H1 (cell line): ENCODE data around the gene MBNL1. TPM values are rescaled to one million over a fixed set of nuclear protein-coding genes. Genes with fewer than 3 reads are reported as not detected.

ENCODE experiments used
- CTCF ChIA-PET: fragments of 300-600 bp; sonication (Branson Sonifier 250); formaldehyde crosslinking; loops from one replicate; lab custom pipeline; 2021; ENCODE audit not compliant: partially characterized antibody; lab: Charles Lee
- POLR2A ChIA-PET: fragments of 300-600 bp; sonication (Branson Sonifier 250); formaldehyde crosslinking; loops from one replicate; lab custom pipeline; 2021; ENCODE audit warnings: inconsistent platforms; ENCODE audit not compliant: partially characterized antibody; lab: Charles Lee
- DNase-seq, 2 experiments: peaks; one replicate each; pipeline versions ENCODE4 v3.0.0 to v3.0.0-alpha.2; 2010 to 2022; ENCODE audit warnings: low spot score in 2 of 2, low read depth in 1 of 2, mixed read lengths in 1 of 2
- FAIRE-seq: peaks from 2 replicates; lab custom pipeline; 2011; peaks lifted over from hg19 to GRCh38; lab: Jason Lieb, UNC
- H2AFZ ChIP-seq: 2 replicates; pipeline ENCODE4 v1.8.1; 2012; ENCODE audit warnings: low read length, inconsistent platforms
- H2AK5ac ChIP-seq: 2 replicates; pipeline ENCODE4 v1.6.1; 2013; ENCODE audit warnings: low read depth, low read length
- H2BK120ac ChIP-seq: replicated peaks from 2 replicates; pipeline ENCODE3; 2013; ENCODE audit warnings: low read depth, low read length, inconsistent platforms
- H2BK12ac ChIP-seq: 2 replicates; pipeline ENCODE4 v1.6.1; 2013; ENCODE audit warnings: low read depth, low read length
- H2BK15ac ChIP-seq: 2 replicates; pipeline ENCODE4 v1.6.1; 2013; ENCODE audit warnings: low read length
- H2BK20ac ChIP-seq: 2 replicates; pipeline ENCODE4 v1.6.1; 2013; ENCODE audit warnings: low read length
- H2BK5ac ChIP-seq: 2 replicates; pipeline ENCODE4 v1.6.1; 2013; ENCODE audit warnings: low read depth, low read length
- H3K14ac ChIP-seq: 2 replicates; pipeline ENCODE4 v1.6.1; 2013; ENCODE audit warnings: inconsistent platforms; ENCODE audit not compliant: insufficient read length
- H3K18ac ChIP-seq: 2 replicates; pipeline ENCODE4 v1.6.1; 2013; ENCODE audit warnings: low read length; ENCODE audit errors: extremely low read depth
- H3K23ac ChIP-seq: 2 replicates; pipeline ENCODE4 v1.6.1; 2013; ENCODE audit warnings: inconsistent platforms; ENCODE audit not compliant: insufficient read length
- H3K23me2 ChIP-seq: 2 replicates; pipeline ENCODE4 v1.6.1; 2013; ENCODE audit warnings: low read depth, low read length
- H3K27ac ChIP-seq: 2 replicates; pipeline ENCODE4 v1.6.1; 2011; ENCODE audit warnings: low read depth, low read length, inconsistent platforms
- H3K27me3 ChIP-seq, 4 experiments: replicated peaks in 1 of 4; 1 replicate in 1 of 4; 2 replicates in 3 of 4; pipeline versions ENCODE4 v1.6.1 to v1.8.1; 2011 to 2013; ENCODE audit warnings: low read length in 3 of 4, mild to moderate bottlenecking in 3 of 4, inconsistent platforms in 2 of 4, mixed read lengths in 2 of 4, moderate library complexity in 1 of 4; ENCODE audit not compliant: control insufficient read depth in 3 of 4, insufficient read depth in 3 of 4; ENCODE audit errors: extremely low read depth in 1 of 4
- H3K36me3 ChIP-seq, 4 experiments: 2 replicates each; pipeline versions ENCODE4 v1.6.1 to v1.8.1; 2011 to 2013; ENCODE audit warnings: mild to moderate bottlenecking in 4 of 4, low read length in 3 of 4, moderate library complexity in 2 of 4, control low read depth in 1 of 4, inconsistent platforms in 1 of 4; ENCODE audit not compliant: insufficient read depth in 4 of 4, control insufficient read depth in 2 of 4
- H3K4ac ChIP-seq: replicated peaks from 2 replicates; pipeline ENCODE3; 2013; ENCODE audit warnings: low read length, low read depth, mixed read lengths, inconsistent platforms; ENCODE audit not compliant: insufficient read length
- H3K4me1 ChIP-seq, 4 experiments: replicated peaks in 1 of 4; 1 replicate in 1 of 4; 2 replicates in 3 of 4; pipeline versions ENCODE4 v1.6.1 to v1.8.1; 2011 to 2013; ENCODE audit warnings: low read length in 3 of 4, inconsistent platforms in 2 of 4, mixed read lengths in 1 of 4; ENCODE audit not compliant: insufficient read depth in 4 of 4, control insufficient read depth in 3 of 4
- H3K4me2 ChIP-seq, 2 experiments: 2 replicates each; pipeline versions ENCODE4 v1.6.1 to v1.8.1; 2011 to 2013; ENCODE audit warnings: low read depth in 2 of 2, low read length in 2 of 2, control low read depth in 1 of 2, inconsistent platforms in 1 of 2, mild to moderate bottlenecking in 1 of 2; ENCODE audit not compliant: insufficient read depth in 1 of 2
- H3K4me3 ChIP-seq, 4 experiments: fragments of 200-600, 300-600 bp in 1 of 4; sonication (generic), shearing (Covaris generic), sonication (Bioruptor Twin) in 1 of 4; 2 replicates each; pipeline versions ENCODE4 v1.5.1 to v1.8.1; 2011 to 2016; ENCODE audit warnings: low read length in 4 of 4, low read depth in 3 of 4, control low read depth in 2 of 4, inconsistent platforms in 2 of 4, mild to moderate bottlenecking in 2 of 4, mixed read lengths in 1 of 4, moderate library complexity in 1 of 4; ENCODE audit not compliant: insufficient read depth in 2 of 4; ENCODE audit errors: extremely low read depth in 1 of 4
- H3K56ac ChIP-seq: replicated peaks from 2 replicates; pipeline ENCODE3; 2013; ENCODE audit warnings: low read depth, mild to moderate bottlenecking, mixed read lengths, low read length, inconsistent platforms; ENCODE audit not compliant: insufficient read length
- H3K79me1 ChIP-seq: 2 replicates; pipeline ENCODE4 v1.6.1; 2013; ENCODE audit warnings: low read depth, low read length, control low read depth
- H3K79me2 ChIP-seq, 2 experiments: 2 replicates each; pipeline versions ENCODE4 v1.6.1 to v1.8.1; 2012 to 2013; ENCODE audit warnings: low read length in 2 of 2, mild to moderate bottlenecking in 2 of 2, inconsistent platforms in 1 of 2; ENCODE audit not compliant: insufficient read depth in 2 of 2, control insufficient read depth in 1 of 2
- H3K9ac ChIP-seq, 4 experiments: replicated peaks in 1 of 4; 1 replicate in 1 of 4; 2 replicates in 3 of 4; pipeline versions ENCODE4 v1.6.1 to v1.8.1; 2011 to 2013; ENCODE audit warnings: low read depth in 3 of 4, low read length in 3 of 4, control low read depth in 2 of 4, mild to moderate bottlenecking in 2 of 4, moderate library complexity in 2 of 4, inconsistent platforms in 1 of 4; ENCODE audit errors: extremely low read depth in 1 of 4
- H3K9me3 ChIP-seq, 2 experiments: 2 replicates each; pipeline versions ENCODE4 v1.6.1 to v1.8.1; 2012 to 2013; ENCODE audit warnings: mild to moderate bottlenecking in 2 of 2, moderate library complexity in 2 of 2, control low read depth in 1 of 2, inconsistent platforms in 1 of 2, low read depth in 1 of 2, low read length in 1 of 2, mixed read lengths in 1 of 2; ENCODE audit not compliant: insufficient read depth in 2 of 2
- H4K20me1 ChIP-seq, 2 experiments: replicated peaks in 1 of 2; 2 replicates each; pipeline versions ENCODE3 to v1.8.1; 2011 to 2013; ENCODE audit warnings: inconsistent platforms in 2 of 2, low read length in 2 of 2, mild to moderate bottlenecking in 1 of 2; ENCODE audit not compliant: insufficient read depth in 2 of 2, control insufficient read depth in 1 of 2
- H4K5ac ChIP-seq: 2 replicates; pipeline ENCODE4 v1.6.1; 2013; ENCODE audit warnings: low read length, low read depth, mixed read lengths, inconsistent platforms; ENCODE audit not compliant: insufficient read length
- H4K8ac ChIP-seq: 2 replicates; pipeline ENCODE4 v1.8.0; 2013; ENCODE audit warnings: mild to moderate bottlenecking, moderate library complexity, low read length, inconsistent platforms; ENCODE audit not compliant: insufficient read depth; ENCODE audit errors: extremely low read depth
- H4K91ac ChIP-seq: replicated peaks from 2 replicates; pipeline ENCODE3; 2013; ENCODE audit warnings: low read length, mixed read lengths, inconsistent platforms; ENCODE audit not compliant: insufficient read length
- BRCA1 ChIP-seq: IDR thresholded peaks from 2 replicates; pipeline ENCODE4 v1.6.1; 2012; ENCODE audit warnings: low read depth, low read length, improper control_type of control experiment
- CHD1 ChIP-seq: IDR thresholded peaks from 2 replicates; pipeline ENCODE4 v1.6.1; 2012; ENCODE audit warnings: low read depth, low read length, improper control_type of control experiment
- CHD2 ChIP-seq: IDR thresholded peaks from 2 replicates; pipeline ENCODE4 v1.6.1; 2012; ENCODE audit warnings: low read length, improper control_type of control experiment
- EGR1 ChIP-seq: IDR thresholded peaks from 2 replicates; pipeline ENCODE4 v1.6.1; 2011; ENCODE audit warnings: low read depth, low read length, borderline replicate concordance
- EP300 ChIP-seq, 2 experiments: IDR thresholded peaks; 1 replicate in 1 of 2; 2 replicates in 1 of 2; pipeline ENCODE4 v1.6.1; 2011 to 2012; ENCODE audit warnings: low read depth in 2 of 2, low read length in 2 of 2, mild to moderate bottlenecking in 2 of 2, borderline replicate concordance in 1 of 2, inconsistent platforms in 1 of 2, moderate library complexity in 1 of 2
- FOSL1 ChIP-seq: IDR thresholded peaks from 2 replicates; pipeline ENCODE4 v1.6.1; 2011; ENCODE audit warnings: mild to moderate bottlenecking, low read depth, low read length, moderate library complexity; ENCODE audit not compliant: insufficient read depth
- HDAC6 ChIP-seq: IDR thresholded peaks from one replicate; pipeline ENCODE4 v1.7.1; 2012; ENCODE audit warnings: low read depth, mild to moderate bottlenecking, inconsistent platforms, low read length, moderate library complexity
- MAX ChIP-seq: IDR thresholded peaks from 2 replicates; pipeline ENCODE4 v1.6.1; 2012; ENCODE audit warnings: inconsistent platforms
- NRF1 ChIP-seq: IDR thresholded peaks from 2 replicates; pipeline ENCODE4 v1.6.1; 2011; ENCODE audit warnings: mild to moderate bottlenecking, low read depth, low read length, improper control_type of control experiment
- RFX5 ChIP-seq: IDR thresholded peaks from 2 replicates; pipeline ENCODE4 v1.6.1; 2011; ENCODE audit warnings: low read depth, low read length, improper control_type of control experiment, borderline replicate concordance
- RXRA ChIP-seq: IDR thresholded peaks from 2 replicates; pipeline ENCODE4 v1.6.1; 2011; ENCODE audit warnings: low read depth, mild to moderate bottlenecking, low read length, moderate library complexity; ENCODE audit not compliant: insufficient read depth
- WGBS, 2 experiments: shearing (Covaris generic) in 1 of 2; methylation state at CpG; one replicate each; pipeline versions ENCODE4 v1.1.6 to v1.1.7; 2013 to 2015; ENCODE audit warnings: low lambda C conversion rate in 2 of 2, mixed read lengths in 2 of 2, inconsistent platforms in 1 of 2, low coverage in 1 of 2, missing lambda C conversion rate in 1 of 2; ENCODE audit not compliant: insufficient replicate concordance in 2 of 2, insufficient coverage in 1 of 2, insufficient read length in 1 of 2; ENCODE audit errors: extremely low coverage in 1 of 2, missing lambda C conversion rate in 1 of 2; 5-methylcytosine and 5-hydroxymethylcytosine counted together
- polyA plus RNA-seq, 7 experiments: library from polyadenylated mRNA; depleted of rRNA in 3 of 7; stranded (reverse) in 5 of 7; unstranded in 2 of 7; fragments of >200 nt in 5 of 7; fragments of 200-250 nt in 2 of 7; gene quantifications; 1 replicate in 5 of 7; 2 replicates in 1 of 7; 4 replicates in 1 of 7; pipeline versions ENCODE4 v1.2.1 to v1.2.3, GENCODE V29; 2011 to 2013; ENCODE audit warnings: missing spikeins in 2 of 7, mixed read lengths in 2 of 7
- total RNA-seq: library from RNA; stranded (reverse); fragmentation: NEBNext Ultra II Directional; extraction: Animal tissue kit (Norgen Biotek cat#: 25700); gene quantifications from 2 replicates; pipeline ENCODE4 v1.2.1, GENCODE V29; 2021
- TF ChIP-seq, protein P1 (sequence below): IDR thresholded peaks from 2 replicates; pipeline ENCODE4 v1.6.1; 2011; ENCODE audit warnings: low read depth, mild to moderate bottlenecking, low read length; ENCODE audit not compliant: insufficient read depth

MBNL1 gene
- total and polyA plus RNA-seq, 2 of the 8 experiments (the other 6 are each of a cell fraction or from before 2014, with no cell fraction given): 5.0 to 16.4 TPM

DNA sequence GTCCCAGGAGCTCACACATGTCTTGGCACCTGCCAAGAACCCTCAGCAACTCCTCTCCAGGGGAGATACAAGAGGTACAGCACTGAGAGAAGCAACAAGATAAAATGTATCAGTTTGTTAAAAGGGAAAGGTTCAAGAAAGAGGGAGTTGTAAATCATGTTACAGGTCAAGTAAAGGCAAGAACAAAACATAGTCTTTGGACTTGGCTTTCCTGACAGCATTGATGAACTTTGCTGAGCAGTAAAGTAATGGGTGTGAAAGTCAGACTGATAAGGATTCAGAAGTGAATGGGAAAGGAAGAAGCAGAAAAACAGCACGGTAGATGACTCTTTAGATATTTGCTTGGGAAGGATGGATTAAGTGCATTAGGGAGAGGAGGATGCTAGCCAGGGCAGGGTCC, 27.1 kb downstream of the MBNL1 start:
- WGBS, 2 experiments: 100% methylated on average over 1 of the region's 1 CpG; no CpG with 5 or more reads in 1 of the 2 experiments
- ChIA-PET POLR2A (no interaction called here), CTCF (no interaction called here)
- no peak overlapping the region; the same call in 1 of the 2 replicates for H2AK5ac ChIP-seq
- H2BK15ac ChIP-seq: no peak overlapping the region
- H3K4me1 ChIP-seq: peaks cover 0 to 8% (median 5%) of the 10 kb centered on the region in 4 experiments; a peak in 6 of 7 replicates
- no peak overlapping the region for H4K5ac ChIP-seq
- TF ChIP-seq CHD1 (no peak), NRF1 (no peak), EP300 (IDR thresholded peaks at IDR 0.05; ENCODE audit: borderline replicate concordance in 1 of 2, low read depth in 2 of 2, low read length in 2 of 2) (no peak), RXRA (no peak), RFX5 (no peak), FOSL1 (no peak), MAX (no peak), EGR1 (no peak), CHD2 (no peak), HDAC6 (no peak), BRCA1 (no peak)
- TF ChIP-seq, protein P1, sequence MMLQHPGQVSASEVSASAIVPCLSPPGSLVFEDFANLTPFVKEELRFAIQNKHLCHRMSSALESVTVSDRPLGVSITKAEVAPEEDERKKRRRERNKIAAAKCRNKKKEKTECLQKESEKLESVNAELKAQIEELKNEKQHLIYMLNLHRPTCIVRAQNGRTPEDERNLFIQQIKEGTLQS: no peak
- no peaks in the 10 kb centered on the region; a peak in 1 of 8 replicates for H3K36me3 ChIP-seq
- no peaks in the 10 kb centered on the region for H3K27me3 ChIP-seq
- no peaks in the 10 kb centered on the region for H3K9me3 ChIP-seq
- no peak overlapping the region for H2BK5ac ChIP-seq
- H2BK12ac ChIP-seq: no peak overlapping the region
- no peak overlapping the region for H3K14ac ChIP-seq
- H2BK120ac ChIP-seq: no peak overlapping the region
- no peak overlapping the region for H3K18ac ChIP-seq
- peaks cover 3% of the 10 kb centered on the region; the same call in 1 of the 2 replicates for H3K79me1 ChIP-seq
- H3K4me2 ChIP-seq: no peak overlapping the region
- no peak overlapping the region for H3K56ac ChIP-seq
- H3K27ac ChIP-seq: no peak overlapping the region
- H3K79me2 ChIP-seq: peaks cover 0 to 54% of the 10 kb centered on the region in 2 experiments; a peak in 2 of 4 replicates
- no peaks in the 10 kb centered on the region for H4K20me1 ChIP-seq
- H3K4me3 ChIP-seq: no peak overlapping the region
- no peaks in the 10 kb centered on the region for H3K23me2 ChIP-seq
- H3K23ac ChIP-seq: no peak overlapping the region
- no peak overlapping the region for H3K4ac ChIP-seq
- H3K9ac ChIP-seq: no peak overlapping the region
- no peak overlapping the region for H4K8ac ChIP-seq
- no peak overlapping the region for H4K91ac ChIP-seq
- H2AFZ ChIP-seq: no peak overlapping the region
- no peak for FAIRE-seq
- no peak for DNase-seq
- no peak overlapping the region for H2BK20ac ChIP-seq
